HepG2 (cell line): ENCODE data around the gene DOP1B. TPM values are rescaled to one million over a fixed set of nuclear protein-coding genes. Genes with fewer than 3 reads are reported as not detected.
"Not testable (repeated sequence)": the region's sequence is repeated elsewhere in the genome, so short reads cannot be mapped to it uniquely, and the experiment has no call there.

Experiments used
- ATAC-seq: fragments of 200-7000 bp; cut with Tn5 transposase; 3 replicates; pipeline ENCODE4 v1.9.1; 2020; ENCODE audit warnings: mild to moderate bottlenecking, moderate library complexity
- BruUV-seq: library from RNA; stranded (reverse); fragments of 400-500 nt; replicated peaks from 2 replicates; lab custom pipeline; 2021; lab: Mats Ljungman, UMichigan
- CTCF ChIA-PET: fragments of 300-600 bp; formaldehyde crosslinking; extraction: SDS; loops from one replicate; lab custom pipeline; 2021; ENCODE audit warnings: low total read pairs, inconsistent platforms, low intra/inter-chr PET ratio; lab: Yijun Ruan, JAX
- POLR2A ChIA-PET: fragments of 350-600 bp; sonication (Branson Sonifier 250); formaldehyde crosslinking; loops from one replicate; lab custom pipeline; 2020; ENCODE audit warnings: antibody characterized with exemption, inconsistent platforms; lab: Yijun Ruan, JAX
- DNase-seq: peaks from one replicate; pipeline ENCODE4 v3.0.0-alpha.2; 2015; ENCODE audit warnings: low spot score
- FAIRE-seq: peaks from 3 replicates; lab custom pipeline; 2011; peaks lifted over from hg19 to GRCh38; lab: Jason Lieb, UNC
- H2AFZ ChIP-seq: one replicate; pipeline ENCODE4 v1.6.1; 2011; ENCODE audit warnings: low read length, inconsistent platforms
- H3K27ac ChIP-seq: fragments of 300-600 bp; 3 replicates; pipeline ENCODE4 v1.8.0; 2011; ENCODE audit warnings: mixed run types, mild to moderate bottlenecking, mixed read lengths, low read length, inconsistent platforms; ENCODE audit not compliant: insufficient read depth; ENCODE audit errors: extremely low read length
- H3K27me3 ChIP-seq, 2 experiments: fragments of 200-600 bp in 1 of 2; 2 replicates in 1 of 2; 3 replicates in 1 of 2; pipeline versions ENCODE4 v1.6.0 to v1.8.0; 2011; ENCODE audit warnings: low read length in 2 of 2, mild to moderate bottlenecking in 2 of 2, moderate library complexity in 2 of 2, inconsistent platforms in 1 of 2; ENCODE audit not compliant: insufficient read depth in 2 of 2, control insufficient read depth in 1 of 2
- H3K36me3 ChIP-seq, 2 experiments: fragments of 200-600 bp in 1 of 2; replicated peaks in 1 of 2; 2 replicates in 1 of 2; 3 replicates in 1 of 2; pipeline versions ENCODE4 v1.5.1 to v1.8.0; 2011; ENCODE audit warnings: low read length in 2 of 2, inconsistent platforms in 1 of 2; ENCODE audit not compliant: insufficient read depth in 2 of 2, control insufficient read depth in 1 of 2
- H3K4me1 ChIP-seq: 2 replicates; pipeline ENCODE4 v1.5.1; 2012; ENCODE audit warnings: low read length, inconsistent platforms; ENCODE audit not compliant: insufficient read depth
- H3K4me2 ChIP-seq: 2 replicates; pipeline ENCODE4 v1.6.0; 2011; ENCODE audit warnings: low read depth, low read length, inconsistent platforms
- H3K4me3 ChIP-seq, 3 experiments: fragments of 200-600 bp in 1 of 3; sonication (generic), shearing (Covaris generic) in 1 of 3; replicated peaks in 1 of 3; 2 replicates each; pipeline ENCODE4 v1.5.1; 2011 to 2016; ENCODE audit warnings: low read length in 3 of 3, inconsistent platforms in 2 of 3, low read depth in 2 of 3, mild to moderate bottlenecking in 2 of 3, control low read depth in 1 of 3, mixed read lengths in 1 of 3; ENCODE audit not compliant: insufficient read depth in 1 of 3
- H3K79me2 ChIP-seq: one replicate; pipeline ENCODE4 v1.6.1; 2011; ENCODE audit warnings: low read length, inconsistent platforms; ENCODE audit not compliant: insufficient read depth
- H3K9ac ChIP-seq: 2 replicates; pipeline ENCODE4 v1.6.0; 2011; ENCODE audit warnings: mild to moderate bottlenecking, low read depth, low read length, inconsistent platforms; ENCODE audit not compliant: insufficient read depth
- H3K9me3 ChIP-seq: 2 replicates; pipeline ENCODE4 v1.5.1; 2012; ENCODE audit warnings: mild to moderate bottlenecking, low read length
- H4K20me1 ChIP-seq: 2 replicates; pipeline ENCODE4 v1.6.0; 2011; ENCODE audit warnings: inconsistent platforms, mild to moderate bottlenecking, low read length, moderate library complexity; ENCODE audit not compliant: insufficient read depth
- HES4 ChIP-seq: sonication (generic); formaldehyde crosslinking; IDR thresholded peaks from 2 replicates; pipeline ENCODE4 v1.9.0; 2021; ENCODE audit warnings: mild to moderate bottlenecking, missing genetic modification reagents, borderline replicate concordance
- KDM1A ChIP-seq: IDR thresholded peaks from 2 replicates; pipeline ENCODE4 v1.6.1; 2016; ENCODE audit warnings: missing compliant biosample characterization
- KDM4B ChIP-seq: sonication (generic); formaldehyde crosslinking; IDR thresholded peaks from 2 replicates; pipeline ENCODE4 v1.4.0; 2020; ENCODE audit warnings: missing genetic modification reagents
- MED13 ChIP-seq: sonication (generic); formaldehyde crosslinking; IDR thresholded peaks from 2 replicates; pipeline ENCODE4 v1.5.0; 2020; ENCODE audit warnings: missing genetic modification reagents
- NFE2L2 ChIP-seq: fragments of 150-350 bp; IDR thresholded peaks from 2 replicates; pipeline ENCODE4 v1.6.1; 2014; ENCODE audit warnings: low read length
- NFIB ChIP-seq: sonication (generic); formaldehyde crosslinking; IDR thresholded peaks from 2 replicates; pipeline ENCODE4 v1.9.0; 2021; ENCODE audit warnings: missing genetic modification reagents, mild to moderate bottlenecking, borderline replicate concordance
- TEAD2 ChIP-seq: sonication (generic); formaldehyde crosslinking; IDR thresholded peaks from 2 replicates; pipeline ENCODE4 v1.9.0; 2021; ENCODE audit warnings: missing genetic modification reagents
- ZBTB49 ChIP-seq: sonication (generic); formaldehyde crosslinking; IDR thresholded peaks from 2 replicates; pipeline ENCODE4 v1.4.0; 2020; ENCODE audit warnings: missing genetic modification reagents, borderline replicate concordance
- ZMYM2 ChIP-seq: sonication (generic); formaldehyde crosslinking; IDR thresholded peaks from 2 replicates; pipeline ENCODE4 v1.8.0; 2022; ENCODE audit warnings: mild to moderate bottlenecking, missing genetic modification reagents
- ZSCAN30 ChIP-seq: sonication (generic); formaldehyde crosslinking; IDR thresholded peaks from 2 replicates; pipeline ENCODE4 v1.5.0; 2020; ENCODE audit warnings: mild to moderate bottlenecking, missing genetic modification reagents
- WGBS: methylation state at CpG from one replicate; pipeline ENCODE4 v1.1.6; 2017; ENCODE audit warnings: low lambda C conversion rate; 5-methylcytosine and 5-hydroxymethylcytosine counted together
- in situ Hi-C: cut with HindIII; loops from 2 replicates; pipeline ENCODE4 v1.10.0; 2017; ENCODE audit warnings: low pct_unique_long_range_greater_than_20kb; ENCODE audit not compliant: extremely low pct_ligation_motif_present
- intact Hi-C: fragments of 100-400 bp; cut with micrococcal nuclease; formaldehyde crosslinking; loops from one replicate; pipeline ENCODE4 v1.10.0; 2022; ENCODE audit not compliant: unreplicated experiment
- polyA plus RNA-seq, 8 experiments: library from polyadenylated mRNA; depleted of rRNA in 3 of 8; stranded (reverse) in 7 of 8; unstranded in 1 of 8; fragments of >200 nt; fragmentation: Illumina TruSeq in 4 of 8; extraction: Trizol in 4 of 8; gene quantifications; 2 replicates each; pipeline versions ENCODE4 v1.2.1 to v1.2.3, GENCODE V29; 2011 to 2016; ENCODE audit warnings: low read depth in 4 of 8, missing spikeins in 1 of 8, mixed read lengths in 1 of 8; ENCODE audit not compliant: insufficient read depth in 1 of 8
- total RNA-seq, 5 experiments: library from RNA; depleted of rRNA; stranded (reverse); fragments of >200 nt; fragmentation: Illumina TruSeq; extraction: Trizol; gene quantifications; 2 replicates each; pipeline ENCODE4 v1.2.3, GENCODE V29; 2016; ENCODE audit warnings: low read depth in 1 of 5

Gene DOP1B
- total and polyA plus RNA-seq, 2 of the 13 experiments (the other 11 are each of a cell fraction or from before 2014, with no cell fraction given): 2.8 to 3.2 TPM

DNA sequence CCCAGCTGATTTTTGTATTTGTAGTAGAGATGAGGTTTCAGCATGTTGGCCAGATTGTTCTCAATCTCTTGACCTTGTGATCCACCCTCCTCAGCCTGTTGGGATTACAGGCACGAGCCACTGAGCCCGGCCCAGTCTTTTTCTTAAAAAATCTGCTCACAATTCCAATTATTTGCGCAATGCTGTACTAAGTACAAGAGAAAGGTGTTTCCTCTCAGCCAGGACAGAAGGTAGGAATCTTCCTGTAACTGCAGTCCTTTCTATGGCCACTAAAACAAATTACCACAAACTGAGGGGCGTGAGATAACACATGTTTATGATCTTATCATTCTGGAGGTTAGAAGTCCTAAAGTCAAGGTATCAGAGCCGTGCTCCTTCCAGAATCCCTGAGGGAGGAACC lies 28.6 kb upstream of the DOP1B start (continued):
- TF ChIP-seq ZBTB49 (CRISPR knock-in tag) (no peak), NFIB (CRISPR knock-in tag) (no peak), KDM4B (CRISPR knock-in tag) (no peak)

- WGBS: 15% methylated on average over 2 of the region's 2 CpGs
- H3K4me2 ChIP-seq: no peak overlapping the region
- no peaks in the 10 kb centered on the region for H4K20me1 ChIP-seq
- H3K36me3 ChIP-seq: no peaks in the 10 kb centered on the region
- H3K27me3 ChIP-seq: peaks cover 1 to 34% of the 10 kb centered on the region in 2 experiments; a peak in 2 of 5 replicates
- no peak for FAIRE-seq
- DNase-seq: no peak
- TF ChIP-seq MED13 (CRISPR knock-in tag) (no peak), TEAD2 (no peak), NFE2L2 (no peak), ZSCAN30 (no peak), ZMYM2 (CRISPR knock-in tag) (no peak), KDM1A (CRISPR knock-in tag) (no peak), HES4 (no peak)
- TF ChIP-seq, all 625 proteins: peak for 0
- ChIA-PET POLR2A (no interaction called here), CTCF (no interaction called here)
- no peaks in the 10 kb centered on the region for H3K79me2 ChIP-seq
- peaks cover 6% of the 10 kb centered on the region; the same call in 1 of the 2 replicates for H3K4me1 ChIP-seq
- H3K9me3 ChIP-seq: no peaks in the 10 kb centered on the region
- no peak for ATAC-seq
- H3K4me3 ChIP-seq: no peak overlapping the region
- H3K27ac ChIP-seq: no peak overlapping the region
- no TSS peak for BruUV-seq
- intact Hi-C loops (no loop called here), in situ Hi-C loops (no loop called here)
- H3K9ac ChIP-seq: no peak overlapping the region
- no peak overlapping the region for H2AFZ ChIP-seq
Measured at GRCh38 chr21:36129219-36129618, 27.4 kb upstream of the DOP1B start.

DNA sequence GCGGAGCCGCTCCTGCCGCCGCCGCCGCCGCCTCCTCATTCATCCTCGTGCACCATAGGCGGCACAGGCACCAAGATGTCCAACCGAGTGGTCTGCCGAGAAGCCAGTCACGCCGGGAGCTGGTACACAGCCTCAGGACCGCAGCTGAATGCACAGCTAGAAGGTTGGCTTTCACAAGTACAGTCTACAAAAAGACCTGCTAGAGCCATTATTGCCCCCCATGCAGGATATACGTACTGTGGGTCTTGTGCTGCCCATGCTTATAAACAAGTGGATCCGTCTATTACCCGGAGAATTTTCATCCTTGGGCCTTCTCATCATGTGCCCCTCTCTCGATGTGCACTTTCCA lies 26.2 kb upstream of the DOP1B start:
- DNase-seq, H3K9me3 ChIP-seq, BruUV-seq, intact Hi-C loops, H4K20me1 ChIP-seq, H3K4me2 ChIP-seq, H3K36me3 ChIP-seq, H3K79me2 ChIP-seq, in situ Hi-C loops, H3K4me3 ChIP-seq, H3K27ac ChIP-seq, FAIRE-seq, ATAC-seq, H2AFZ ChIP-seq, H3K9ac ChIP-seq, CTCF ChIA-PET: not testable (repeated sequence)
- H3K4me1 ChIP-seq: peaks cover 18% of the 10 kb centered on the region
- POLR2A ChIA-PET: interaction anchor here (1.1 kb wide), 1 partner anchor 189 kb away, joined by 3 read pairs; the partner anchor contains the start of gene MORC3
- whole genome bisulfite sequencing: 63% methylated on average over 9 of the region's 18 CpGs
- H3K27me3 ChIP-seq: peaks cover 6 to 45% of the 10 kb centered on the region in 2 experiments

DNA sequence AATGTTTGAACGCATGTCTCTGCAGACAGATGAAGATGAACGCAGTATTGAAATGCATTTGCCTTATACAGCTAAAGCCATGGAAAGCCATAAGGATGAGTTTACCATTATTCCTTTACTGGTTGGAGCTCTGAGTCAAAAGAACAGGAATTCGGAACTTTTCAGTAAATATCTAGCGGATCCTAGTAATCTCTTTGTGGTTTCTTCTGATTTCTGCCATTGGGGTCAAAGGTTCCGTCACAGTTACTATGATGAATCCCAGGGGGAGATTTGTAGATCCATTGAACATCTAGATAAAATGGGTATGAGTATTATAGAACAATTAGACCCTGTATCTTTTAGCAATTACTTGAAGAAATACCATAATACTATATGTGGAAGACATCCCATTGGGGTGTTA lies 25.8 kb upstream of the DOP1B start:
- BruUV-seq, H3K27ac ChIP-seq, DNase-seq, H3K9ac ChIP-seq, ATAC-seq, H2AFZ ChIP-seq, H3K4me2 ChIP-seq, in situ Hi-C loops, H3K36me3 ChIP-seq, CTCF ChIA-PET, intact Hi-C loops, H3K9me3 ChIP-seq, H3K79me2 ChIP-seq, H4K20me1 ChIP-seq, H3K4me3 ChIP-seq: not testable (repeated sequence)
- FAIRE-seq: peak; percentile 8
- WGBS: 41% methylated on average over 5 of the region's 5 CpGs
- POLR2A ChIA-PET: interaction anchor here (1.1 kb wide), 1 partner anchor 189 kb away, joined by 3 read pairs; the partner anchor contains the start of gene MORC3
- Histone ChIP-seq H3K27me3 (peaks cover 7 to 50% of the 10 kb centered on the region in 2 experiments), H3K4me1 (peaks cover 21% of the 10 kb centered on the region)
